ENCODE measurements around the gene ING3. TPM values are rescaled to one million over a fixed set of nuclear protein-coding genes. Genes with fewer than 3 reads are reported as not detected.

The ING3 gene
- polyA plus RNA-seq, 3 donors: 22.3 to 26.9 (median 25.9) TPM

DNA sequence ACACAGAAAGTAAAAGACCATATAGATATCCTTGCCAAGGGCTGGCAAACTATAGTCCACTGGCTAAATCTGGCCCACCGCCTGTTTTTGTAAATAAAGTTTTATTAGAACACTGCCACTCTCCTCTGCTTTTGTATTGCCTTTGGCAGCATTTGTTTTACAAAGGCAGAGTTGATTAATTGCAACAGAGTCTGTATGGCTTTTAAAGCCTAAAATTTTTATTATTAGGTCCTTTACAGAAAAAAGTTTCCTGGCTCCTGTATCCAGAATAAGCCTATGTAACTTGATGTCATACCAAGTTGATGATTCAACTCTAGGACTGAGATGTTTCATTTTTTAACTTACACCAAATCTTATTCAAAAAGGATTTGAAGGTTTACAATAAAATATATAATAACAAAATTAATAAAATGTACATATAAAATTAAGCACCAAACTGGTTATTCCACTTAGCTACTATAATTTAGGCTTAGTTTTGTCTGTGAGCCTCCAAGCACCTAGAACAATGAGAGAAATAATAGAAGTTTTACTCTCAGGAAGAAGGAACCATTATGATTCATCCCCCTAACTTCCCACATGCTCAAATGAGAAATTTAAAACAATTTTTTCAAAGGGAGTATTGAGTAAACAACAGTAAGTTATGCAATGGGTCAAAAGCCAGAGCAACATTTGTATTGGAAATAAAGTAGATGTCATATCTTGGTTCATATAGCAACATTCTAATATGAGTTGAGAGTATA, 69.8 kb downstream of the ING3 start:
- Histone ChIP-seq H3K4me1 (ENCODE audit: control insufficient read depth in 1 of 2, insufficient read depth in 2 of 2, low read length in 2 of 2) (peaks cover 54 to 78% of the 10 kb centered on the region in 2 donors), H3K79me2 (ENCODE audit: insufficient read depth, low read length) (peaks cover 4% of the 10 kb centered on the region), H4K20me1 (ENCODE audit: insufficient read depth, low read length) (no peaks in the 10 kb centered on the region), H3K9me3 (replicated peaks in 1 of 2; ENCODE audit: control insufficient read depth in 1 of 2, insufficient read depth in 1 of 2, low read length in 2 of 2) (no peaks in the 10 kb centered on the region), H3K36me3 (replicated peaks in 1 of 2; ENCODE audit: control insufficient read depth in 1 of 2, insufficient read depth in 2 of 2, low read length in 2 of 2) (peaks cover 0 to 12% of the 10 kb centered on the region in 2 donors), H3K4me3 (replicated peaks in 1 of 3; ENCODE audit: low read depth in 2 of 3, low read length in 3 of 3) (peak overlapping the region in 1 of 3 experiments; percentile 37), H3K27ac (ENCODE audit: low read depth in 1 of 2, low read length in 2 of 2) (peak overlapping the region; percentile 51 to 80), H3K9ac (ENCODE audit: insufficient read depth, low read length, poor library complexity, severe bottlenecking) (no peak overlapping the region), H3K4me2 (replicated peaks; ENCODE audit: extremely low read depth, low read length, poor library complexity, severe bottlenecking) (peak overlapping the region; percentile 27), H3K27me3 (ENCODE audit: control insufficient read depth in 2 of 2, insufficient read depth in 2 of 2, low read length in 2 of 2) (no peaks in the 10 kb centered on the region), H2AFZ (ENCODE audit: insufficient read depth, low read depth, low read length, poor library complexity, severe bottlenecking) (no peak overlapping the region)
- H3K4me1 Mint-ChIP-seq: peaks cover 65% of the 10 kb centered on the region
- no peaks in the 10 kb centered on the region for H3K9me3 Mint-ChIP-seq
- WGBS (ENCODE audit: insufficient coverage): no CpG with 5 or more reads among the region's 1 CpG
- peaks cover 0 to 2% (median 0%) of the 10 kb centered on the region in 3 donors for H3K27me3 Mint-ChIP-seq (ENCODE audit: low read depth in 3 of 3)
- TF ChIP-seq, protein P1, sequence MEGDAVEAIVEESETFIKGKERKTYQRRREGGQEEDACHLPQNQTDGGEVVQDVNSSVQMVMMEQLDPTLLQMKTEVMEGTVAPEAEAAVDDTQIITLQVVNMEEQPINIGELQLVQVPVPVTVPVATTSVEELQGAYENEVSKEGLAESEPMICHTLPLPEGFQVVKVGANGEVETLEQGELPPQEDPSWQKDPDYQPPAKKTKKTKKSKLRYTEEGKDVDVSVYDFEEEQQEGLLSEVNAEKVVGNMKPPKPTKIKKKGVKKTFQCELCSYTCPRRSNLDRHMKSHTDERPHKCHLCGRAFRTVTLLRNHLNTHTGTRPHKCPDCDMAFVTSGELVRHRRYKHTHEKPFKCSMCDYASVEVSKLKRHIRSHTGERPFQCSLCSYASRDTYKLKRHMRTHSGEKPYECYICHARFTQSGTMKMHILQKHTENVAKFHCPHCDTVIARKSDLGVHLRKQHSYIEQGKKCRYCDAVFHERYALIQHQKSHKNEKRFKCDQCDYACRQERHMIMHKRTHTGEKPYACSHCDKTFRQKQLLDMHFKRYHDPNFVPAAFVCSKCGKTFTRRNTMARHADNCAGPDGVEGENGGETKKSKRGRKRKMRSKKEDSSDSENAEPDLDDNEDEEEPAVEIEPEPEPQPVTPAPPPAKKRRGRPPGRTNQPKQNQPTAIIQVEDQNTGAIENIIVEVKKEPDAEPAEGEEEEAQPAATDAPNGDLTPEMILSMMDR (IDR thresholded peaks at IDR 0.05): no peak
- peaks cover 9 to 15% of the 10 kb centered on the region in 2 donors for H3K36me3 Mint-ChIP-seq
- peak; percentile 71 to 86 (median 84) for DNase-seq
- peak overlapping the region; percentile 42 to 94 (median 86) for H3K27ac Mint-ChIP-seq
- H3K4me3 Mint-ChIP-seq: peak overlapping the region in 1 of 2 donors; percentile 51
- intact Hi-C loops (cut with micrococcal nuclease): no loop called here

DNA sequence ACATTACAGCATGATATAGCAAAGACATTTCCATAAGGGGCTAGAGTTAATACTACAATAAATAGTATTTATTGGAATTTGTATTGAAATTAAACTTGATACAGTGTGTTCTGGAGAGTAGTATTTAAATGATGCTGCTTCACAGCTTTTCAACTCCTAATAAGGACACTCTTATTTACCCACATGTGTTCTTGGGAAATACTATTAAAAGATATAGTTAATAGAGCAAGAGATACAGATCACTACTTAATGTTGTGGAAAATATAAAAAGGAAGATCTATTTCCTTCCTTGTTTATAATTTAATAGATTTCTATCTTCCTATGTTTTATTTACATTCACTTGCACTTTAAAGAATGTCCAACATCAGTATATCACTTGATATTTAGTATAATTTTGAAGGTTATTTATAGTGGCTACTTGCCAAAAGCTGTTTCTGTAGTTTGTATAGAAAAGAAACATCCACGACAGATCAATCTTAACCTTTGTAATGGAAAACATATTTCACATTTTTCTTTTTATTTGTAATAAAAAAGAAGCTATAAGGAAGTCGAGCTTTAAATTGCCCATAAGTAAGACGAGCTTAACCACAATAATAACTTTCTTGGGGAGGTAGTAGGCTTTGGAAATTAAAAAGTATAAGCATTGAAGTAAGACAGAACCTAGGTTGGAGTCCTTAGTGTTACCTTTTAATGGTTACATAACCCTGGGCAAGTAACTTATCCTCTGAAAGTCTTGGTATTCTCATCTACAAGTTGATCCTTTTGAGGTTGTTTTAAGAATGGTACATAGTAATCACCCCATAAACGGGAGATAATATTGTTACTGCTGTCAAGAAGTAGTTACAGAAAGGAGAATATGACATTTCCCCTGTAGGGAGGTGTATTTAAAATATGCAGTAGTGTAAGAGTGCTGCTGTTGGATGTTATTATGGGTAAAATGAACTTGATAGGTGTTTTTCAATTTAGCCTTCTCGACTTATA, 70.7 kb downstream of the ING3 start:
- H3K27ac Mint-ChIP-seq: peak overlapping the region; percentile 38 to 88 (median 81)
- peak overlapping the region in 1 of 2 donors; percentile 51 for H3K4me3 Mint-ChIP-seq
- TF ChIP-seq, protein P1 (IDR thresholded peaks at IDR 0.05): no peak
- WGBS (ENCODE audit: insufficient coverage): no CpG with 5 or more reads among the region's 5 CpGs
- Histone ChIP-seq H3K9ac (ENCODE audit: insufficient read depth, low read length, poor library complexity, severe bottlenecking) (no peak overlapping the region), H2AFZ (ENCODE audit: insufficient read depth, low read depth, low read length, poor library complexity, severe bottlenecking) (no peak overlapping the region), H3K4me1 (ENCODE audit: control insufficient read depth in 1 of 2, insufficient read depth in 2 of 2, low read length in 2 of 2) (peaks cover 54 to 81% of the 10 kb centered on the region in 2 donors), H3K27ac (ENCODE audit: low read depth in 1 of 2, low read length in 2 of 2) (peak overlapping the region in 1 of 2 donors; percentile 80), H3K4me3 (replicated peaks in 1 of 3; ENCODE audit: low read depth in 2 of 3, low read length in 3 of 3) (no peak overlapping the region), H3K9me3 (replicated peaks in 1 of 2; ENCODE audit: control insufficient read depth in 1 of 2, insufficient read depth in 1 of 2, low read length in 2 of 2) (no peaks in the 10 kb centered on the region), H4K20me1 (ENCODE audit: insufficient read depth, low read length) (no peaks in the 10 kb centered on the region), H3K79me2 (ENCODE audit: insufficient read depth, low read length) (peaks cover 4% of the 10 kb centered on the region), H3K4me2 (replicated peaks; ENCODE audit: extremely low read depth, low read length, poor library complexity, severe bottlenecking) (peak overlapping the region; percentile 27), H3K36me3 (replicated peaks in 1 of 2; ENCODE audit: control insufficient read depth in 1 of 2, insufficient read depth in 2 of 2, low read length in 2 of 2) (peaks cover 0 to 8% of the 10 kb centered on the region in 2 donors), H3K27me3 (ENCODE audit: control insufficient read depth in 2 of 2, insufficient read depth in 2 of 2, low read length in 2 of 2) (no peaks in the 10 kb centered on the region)
- intact Hi-C loops (cut with micrococcal nuclease): no loop called here
- DNase-seq: no peak
- peaks cover 6 to 10% of the 10 kb centered on the region in 2 donors for H3K36me3 Mint-ChIP-seq
- H3K27me3 Mint-ChIP-seq (ENCODE audit: low read depth in 3 of 3): peaks cover 0 to 3% (median 0%) of the 10 kb centered on the region in 3 donors
- H3K9me3 Mint-ChIP-seq: no peaks in the 10 kb centered on the region
- peaks cover 74% of the 10 kb centered on the region for H3K4me1 Mint-ChIP-seq
